Endothelial cell (in vitro differentiated cells): ENCODE measurements around the gene KCNIP3. TPM values are rescaled to one million over a fixed set of nuclear protein-coding genes. Genes with fewer than 3 reads are reported as not detected.
"Not testable (repeated sequence)": the region's sequence is repeated elsewhere in the genome, so short reads cannot be mapped to it uniquely, and the experiment has no call there.

ENCODE experiments used
- DNase-seq: peaks from one replicate; pipeline ENCODE4 v3.0.0; 2021; ENCODE audit warnings: low spot score
- H3K27ac Mint-ChIP-seq: one replicate; pipeline ENCODE4 v1.8.0; 2021; ENCODE audit warnings: mixed read lengths, inconsistent platforms; ENCODE audit not compliant: unreplicated experiment
- H3K27me3 Mint-ChIP-seq: one replicate; pipeline ENCODE4 v1.8.0; 2021; ENCODE audit warnings: mild to moderate bottlenecking, moderate library complexity, mixed read lengths, inconsistent platforms; ENCODE audit not compliant: unreplicated experiment
- H3K36me3 Mint-ChIP-seq: one replicate; pipeline ENCODE4 v1.8.0; 2021; ENCODE audit warnings: mild to moderate bottlenecking, low read depth, mixed read lengths, inconsistent platforms; ENCODE audit not compliant: unreplicated experiment
- H3K4me1 Mint-ChIP-seq: one replicate; pipeline ENCODE4 v1.8.0; 2021; ENCODE audit warnings: mild to moderate bottlenecking, mixed read lengths, inconsistent platforms; ENCODE audit not compliant: unreplicated experiment
- H3K4me3 Mint-ChIP-seq: one replicate; pipeline ENCODE4 v1.8.0; 2021; ENCODE audit warnings: mild to moderate bottlenecking, mixed read lengths, inconsistent platforms; ENCODE audit not compliant: unreplicated experiment
- H3K9me3 Mint-ChIP-seq: one replicate; pipeline ENCODE4 v1.8.0; 2021; ENCODE audit warnings: mixed read lengths, inconsistent platforms; ENCODE audit not compliant: unreplicated experiment
- total RNA-seq: library from RNA; stranded (reverse); fragmentation: NEBNext Ultra II Directional; extraction: Animal tissue kit (Norgen Biotek cat#: 25700); gene quantifications from one replicate; pipeline ENCODE4 v1.2.1, GENCODE V29; 2021; ENCODE audit not compliant: unreplicated experiment
- TF ChIP-seq, protein P1 (sequence below): fragments of 200-600 bp; sonication (generic); IDR thresholded peaks from one replicate; pipeline ENCODE4 v1.5.0; 2021; ENCODE audit warnings: antibody characterized with exemption; ENCODE audit not compliant: unreplicated experiment

Gene KCNIP3
- total RNA-seq, 1 donor from 2014 or later, result 0.26 TPM

- DNase-seq, result no peak
- H3K36me3 Mint-ChIP-seq, result no peaks in the 10 kb centered on the region
- no peaks in the 10 kb centered on the region for H3K4me1 Mint-ChIP-seq
- TF ChIP-seq, protein P1, sequence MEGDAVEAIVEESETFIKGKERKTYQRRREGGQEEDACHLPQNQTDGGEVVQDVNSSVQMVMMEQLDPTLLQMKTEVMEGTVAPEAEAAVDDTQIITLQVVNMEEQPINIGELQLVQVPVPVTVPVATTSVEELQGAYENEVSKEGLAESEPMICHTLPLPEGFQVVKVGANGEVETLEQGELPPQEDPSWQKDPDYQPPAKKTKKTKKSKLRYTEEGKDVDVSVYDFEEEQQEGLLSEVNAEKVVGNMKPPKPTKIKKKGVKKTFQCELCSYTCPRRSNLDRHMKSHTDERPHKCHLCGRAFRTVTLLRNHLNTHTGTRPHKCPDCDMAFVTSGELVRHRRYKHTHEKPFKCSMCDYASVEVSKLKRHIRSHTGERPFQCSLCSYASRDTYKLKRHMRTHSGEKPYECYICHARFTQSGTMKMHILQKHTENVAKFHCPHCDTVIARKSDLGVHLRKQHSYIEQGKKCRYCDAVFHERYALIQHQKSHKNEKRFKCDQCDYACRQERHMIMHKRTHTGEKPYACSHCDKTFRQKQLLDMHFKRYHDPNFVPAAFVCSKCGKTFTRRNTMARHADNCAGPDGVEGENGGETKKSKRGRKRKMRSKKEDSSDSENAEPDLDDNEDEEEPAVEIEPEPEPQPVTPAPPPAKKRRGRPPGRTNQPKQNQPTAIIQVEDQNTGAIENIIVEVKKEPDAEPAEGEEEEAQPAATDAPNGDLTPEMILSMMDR, result no peak
- no peak overlapping the region for H3K27ac Mint-ChIP-seq
- peaks cover 9% of the 10 kb centered on the region for H3K27me3 Mint-ChIP-seq
- H3K4me3 Mint-ChIP-seq, result no peak overlapping the region
- H3K9me3 Mint-ChIP-seq, result no peaks in the 10 kb centered on the region
Observed at GRCh38 chr2:95393901-95394300, 96.8 kb downstream of the KCNIP3 start.

DNA sequence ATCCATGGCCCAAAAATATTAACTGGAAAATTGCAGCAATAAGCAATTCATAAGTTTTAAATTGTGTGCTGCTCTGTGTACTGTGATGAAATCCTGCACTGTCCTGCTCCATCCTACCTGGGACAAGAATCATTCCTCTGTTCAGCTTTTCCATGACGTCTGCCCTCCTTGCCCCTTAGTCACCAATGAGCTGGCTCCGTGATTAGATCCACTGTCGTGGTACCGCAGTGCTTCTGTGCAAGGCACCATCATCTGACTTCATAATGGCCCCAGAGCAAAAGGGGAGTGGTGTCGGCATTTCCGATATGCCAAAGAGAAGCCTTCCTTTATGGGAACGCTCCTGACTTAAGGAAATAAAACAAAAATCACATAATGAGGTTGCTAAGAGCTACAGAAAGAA, 101.9 kb downstream of the KCNIP3 start:
- H3K4me3 Mint-ChIP-seq, result no peak overlapping the region
- TF ChIP-seq, protein P1, result no peak

GRCh38 chr2:95401480-95401879, 104.3 kb downstream of the KCNIP3 start:
- Mint-ChIP-seq H3K36me3 (peaks cover 3% of the 10 kb centered on the region), H3K4me1 (peaks cover 16% of the 10 kb centered on the region), H3K9me3 (no peaks in the 10 kb centered on the region), H3K4me3 (peak overlapping the region; percentile 98), H3K27me3 (peaks cover 4% of the 10 kb centered on the region), H3K27ac (no peak overlapping the region)
- DNase-seq, result no peak
- TF ChIP-seq, protein P1, result no peak

More for the DNA sequence above, 101.9 kb downstream of the KCNIP3 start:
- H3K9me3 Mint-ChIP-seq, result no peaks in the 10 kb centered on the region
- H3K27me3 Mint-ChIP-seq, result peaks cover 9% of the 10 kb centered on the region
- peaks cover 16% of the 10 kb centered on the region for H3K4me1 Mint-ChIP-seq
- H3K36me3 Mint-ChIP-seq, result peaks cover 3% of the 10 kb centered on the region
- no peak for DNase-seq
- H3K27ac Mint-ChIP-seq, result no peak overlapping the region

- Mint-ChIP-seq H3K4me3 (peak overlapping the region; percentile 98), H3K27ac (peak overlapping the region; percentile 72), H3K4me1 (peaks cover 16% of the 10 kb centered on the region)
- not testable (repeated sequence) for DNase-seq, H3K27me3 Mint-ChIP-seq, H3K9me3 Mint-ChIP-seq, H3K36me3 Mint-ChIP-seq
Observed at GRCh38 chr2:95402004-95402369, 104.8 kb downstream of the KCNIP3 start.

DNA sequence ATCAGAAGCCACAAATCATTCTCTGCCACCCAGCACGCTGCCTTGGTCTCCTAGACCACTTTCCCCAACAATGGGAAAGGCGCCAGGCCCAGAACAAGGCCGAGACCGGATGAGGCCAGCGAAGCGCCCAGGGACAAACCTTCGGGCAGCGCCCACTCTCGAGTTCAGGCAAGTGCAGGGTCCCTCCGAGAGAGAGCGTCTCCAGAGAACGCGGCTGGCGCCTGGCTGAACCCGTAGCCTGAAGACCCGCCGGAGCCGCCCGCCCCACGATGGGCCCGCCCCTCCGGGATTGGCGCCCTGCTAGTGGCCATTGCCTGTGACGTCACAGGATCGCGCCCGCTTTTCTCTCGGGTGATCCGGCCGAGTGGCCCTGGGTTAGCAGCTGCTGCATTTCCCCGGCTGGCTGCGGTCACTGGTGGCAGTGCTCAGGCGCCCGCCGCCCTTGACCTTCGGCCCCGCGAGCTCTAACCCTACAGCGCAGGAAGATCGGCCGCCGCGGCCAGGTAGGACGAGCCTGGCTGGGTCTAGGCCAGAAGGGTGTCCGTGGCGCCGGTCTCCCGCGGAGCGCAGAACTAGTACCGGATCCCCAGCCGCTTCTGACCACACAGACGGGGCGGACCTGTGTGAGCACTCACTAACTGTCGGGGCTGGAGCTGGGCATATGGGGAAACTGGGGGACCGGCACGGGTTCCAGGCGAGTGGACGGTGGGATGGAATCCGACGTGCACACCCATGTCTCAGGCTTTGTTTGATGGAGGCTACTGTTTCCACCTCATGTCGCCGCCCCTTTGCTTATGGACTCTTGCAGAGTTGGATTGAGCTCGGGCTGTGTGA, 105.4 kb downstream of the KCNIP3 start, which contains the start of gene FAHD2A:
FAHD2A (plus strand) TSS at position 339 of the 834 bp plus-strand sequence. CDS start 2,851 bp downstream, outside the sequence.
- Mint-ChIP-seq H3K4me3 (peak within 1 kb of the TSS; percentile 98), H3K9me3 (no peaks in the 10 kb centered on the region), H3K4me1 (peaks cover 16% of the 10 kb centered on the region), H3K36me3 (peaks cover 3% of the 10 kb centered on the region), H3K27me3 (peaks cover 4% of the 10 kb centered on the region), H3K27ac (peak within 1 kb of the TSS; percentile 80)
- DNase-seq, result peak; percentile 98
- TF ChIP-seq, protein P1, result no peak

DNA sequence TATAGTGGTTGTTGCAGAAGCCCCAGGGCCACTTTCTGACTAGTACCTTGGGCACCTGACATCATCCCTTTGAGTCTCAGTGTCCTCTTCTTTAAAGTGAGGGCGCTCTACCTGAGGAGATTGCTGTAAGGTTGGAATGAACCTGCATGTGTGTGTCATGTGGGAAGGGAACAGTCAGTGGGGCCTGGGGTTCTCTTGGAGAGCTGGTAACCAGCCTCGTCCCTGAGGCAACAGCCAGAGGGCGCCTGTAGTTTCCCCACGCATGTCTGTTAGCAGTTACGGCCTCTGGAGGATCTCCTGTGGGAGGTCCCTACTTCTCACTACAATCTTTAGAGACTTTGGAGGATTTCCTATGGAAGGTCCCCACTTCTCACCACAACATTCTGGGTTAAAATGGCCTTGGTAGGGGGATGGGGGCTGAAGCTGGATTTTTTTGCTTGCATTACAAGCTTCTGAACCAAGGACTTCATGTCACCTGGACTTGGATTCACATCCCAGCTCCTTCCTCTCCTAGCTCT, 106.1 kb downstream of the KCNIP3 start:
- Mint-ChIP-seq H3K4me3 (peak overlapping the region; percentile 98), H3K4me1 (peaks cover 16% of the 10 kb centered on the region), H3K27ac (peak overlapping the region; percentile 80)
- not testable (repeated sequence) for H3K9me3 Mint-ChIP-seq, H3K36me3 Mint-ChIP-seq, H3K27me3 Mint-ChIP-seq
- peak; percentile 24 for DNase-seq

- not testable (repeated sequence) for H3K27me3 Mint-ChIP-seq, DNase-seq, H3K9me3 Mint-ChIP-seq, H3K36me3 Mint-ChIP-seq
- H3K27ac Mint-ChIP-seq, result peak overlapping the region; percentile 61
- H3K4me1 Mint-ChIP-seq, result peaks cover 16% of the 10 kb centered on the region
- peak overlapping the region; percentile 98 for H3K4me3 Mint-ChIP-seq
Observed at GRCh38 chr2:95403824-95404223, 106.7 kb downstream of the KCNIP3 start.

- H3K4me1 Mint-ChIP-seq, result peaks cover 16% of the 10 kb centered on the region
- not testable (repeated sequence) for H3K4me3 Mint-ChIP-seq, H3K27me3 Mint-ChIP-seq, H3K27ac Mint-ChIP-seq, DNase-seq, H3K9me3 Mint-ChIP-seq
- peaks cover 12% of the 10 kb centered on the region for H3K36me3 Mint-ChIP-seq
Observed at GRCh38 chr2:95404676-95405075, 107.5 kb downstream of the KCNIP3 start.
